22Rv1 (cell line): ENCODE measurements around the gene TP53TG3.
"Not testable (repeated sequence)": the region's sequence is repeated elsewhere in the genome, so short reads cannot be mapped to it uniquely, and the experiment has no call there.

ENCODE experiments used
- ZFX ChIP-seq: fragments of 450-650 bp; IDR thresholded peaks from 2 replicates; pipeline ENCODE4 v1.6.1; 2017; ENCODE audit warnings: antibody characterized with exemption, borderline replicate concordance
- TF ChIP-seq, protein P1 (sequence below): fragments of 450-650 bp; IDR thresholded peaks from 2 replicates; pipeline ENCODE4 v1.5.1; 2017; ENCODE audit warnings: mild to moderate bottlenecking

DNA sequence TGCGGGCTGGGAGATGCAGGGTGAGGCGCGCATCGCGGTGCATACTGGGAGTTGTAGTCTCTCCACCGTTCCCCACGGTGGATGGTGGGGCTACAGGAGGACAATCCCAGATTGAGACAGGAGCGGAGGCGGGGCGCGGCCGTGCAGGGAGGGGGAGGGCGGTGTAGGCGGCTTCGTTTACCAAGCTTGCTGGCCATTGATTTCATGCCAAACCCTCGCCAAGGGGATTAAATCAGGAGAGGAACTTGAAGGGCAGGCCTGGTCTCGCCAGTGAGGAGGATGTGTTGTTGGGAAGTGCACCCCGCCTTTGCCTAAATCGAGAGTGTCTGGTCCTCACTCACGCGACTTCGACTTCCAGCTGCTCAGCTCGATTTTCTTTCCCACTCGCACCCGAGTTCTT, at the start of gene TP53TG3:
- TF ChIP-seq, protein P1, sequence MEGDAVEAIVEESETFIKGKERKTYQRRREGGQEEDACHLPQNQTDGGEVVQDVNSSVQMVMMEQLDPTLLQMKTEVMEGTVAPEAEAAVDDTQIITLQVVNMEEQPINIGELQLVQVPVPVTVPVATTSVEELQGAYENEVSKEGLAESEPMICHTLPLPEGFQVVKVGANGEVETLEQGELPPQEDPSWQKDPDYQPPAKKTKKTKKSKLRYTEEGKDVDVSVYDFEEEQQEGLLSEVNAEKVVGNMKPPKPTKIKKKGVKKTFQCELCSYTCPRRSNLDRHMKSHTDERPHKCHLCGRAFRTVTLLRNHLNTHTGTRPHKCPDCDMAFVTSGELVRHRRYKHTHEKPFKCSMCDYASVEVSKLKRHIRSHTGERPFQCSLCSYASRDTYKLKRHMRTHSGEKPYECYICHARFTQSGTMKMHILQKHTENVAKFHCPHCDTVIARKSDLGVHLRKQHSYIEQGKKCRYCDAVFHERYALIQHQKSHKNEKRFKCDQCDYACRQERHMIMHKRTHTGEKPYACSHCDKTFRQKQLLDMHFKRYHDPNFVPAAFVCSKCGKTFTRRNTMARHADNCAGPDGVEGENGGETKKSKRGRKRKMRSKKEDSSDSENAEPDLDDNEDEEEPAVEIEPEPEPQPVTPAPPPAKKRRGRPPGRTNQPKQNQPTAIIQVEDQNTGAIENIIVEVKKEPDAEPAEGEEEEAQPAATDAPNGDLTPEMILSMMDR: not testable (repeated sequence)
- TF ChIP-seq ZFX: not testable (repeated sequence)
